Measurements from ENCODE around the gene SRRM1.
A peak's percentile ranks its signal among the peaks of the same experiment; 100 is the strongest.

The SRRM1 gene, protein sequence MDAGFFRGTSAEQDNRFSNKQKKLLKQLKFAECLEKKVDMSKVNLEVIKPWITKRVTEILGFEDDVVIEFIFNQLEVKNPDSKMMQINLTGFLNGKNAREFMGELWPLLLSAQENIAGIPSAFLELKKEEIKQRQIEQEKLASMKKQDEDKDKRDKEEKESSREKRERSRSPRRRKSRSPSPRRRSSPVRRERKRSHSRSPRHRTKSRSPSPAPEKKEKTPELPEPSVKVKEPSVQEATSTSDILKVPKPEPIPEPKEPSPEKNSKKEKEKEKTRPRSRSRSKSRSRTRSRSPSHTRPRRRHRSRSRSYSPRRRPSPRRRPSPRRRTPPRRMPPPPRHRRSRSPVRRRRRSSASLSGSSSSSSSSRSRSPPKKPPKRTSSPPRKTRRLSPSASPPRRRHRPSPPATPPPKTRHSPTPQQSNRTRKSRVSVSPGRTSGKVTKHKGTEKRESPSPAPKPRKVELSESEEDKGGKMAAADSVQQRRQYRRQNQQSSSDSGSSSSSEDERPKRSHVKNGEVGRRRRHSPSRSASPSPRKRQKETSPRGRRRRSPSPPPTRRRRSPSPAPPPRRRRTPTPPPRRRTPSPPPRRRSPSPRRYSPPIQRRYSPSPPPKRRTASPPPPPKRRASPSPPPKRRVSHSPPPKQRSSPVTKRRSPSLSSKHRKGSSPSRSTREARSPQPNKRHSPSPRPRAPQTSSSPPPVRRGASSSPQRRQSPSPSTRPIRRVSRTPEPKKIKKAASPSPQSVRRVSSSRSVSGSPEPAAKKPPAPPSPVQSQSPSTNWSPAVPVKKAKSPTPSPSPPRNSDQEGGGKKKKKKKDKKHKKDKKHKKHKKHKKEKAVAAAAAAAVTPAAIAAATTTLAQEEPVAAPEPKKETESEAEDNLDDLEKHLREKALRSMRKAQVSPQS

DNA sequence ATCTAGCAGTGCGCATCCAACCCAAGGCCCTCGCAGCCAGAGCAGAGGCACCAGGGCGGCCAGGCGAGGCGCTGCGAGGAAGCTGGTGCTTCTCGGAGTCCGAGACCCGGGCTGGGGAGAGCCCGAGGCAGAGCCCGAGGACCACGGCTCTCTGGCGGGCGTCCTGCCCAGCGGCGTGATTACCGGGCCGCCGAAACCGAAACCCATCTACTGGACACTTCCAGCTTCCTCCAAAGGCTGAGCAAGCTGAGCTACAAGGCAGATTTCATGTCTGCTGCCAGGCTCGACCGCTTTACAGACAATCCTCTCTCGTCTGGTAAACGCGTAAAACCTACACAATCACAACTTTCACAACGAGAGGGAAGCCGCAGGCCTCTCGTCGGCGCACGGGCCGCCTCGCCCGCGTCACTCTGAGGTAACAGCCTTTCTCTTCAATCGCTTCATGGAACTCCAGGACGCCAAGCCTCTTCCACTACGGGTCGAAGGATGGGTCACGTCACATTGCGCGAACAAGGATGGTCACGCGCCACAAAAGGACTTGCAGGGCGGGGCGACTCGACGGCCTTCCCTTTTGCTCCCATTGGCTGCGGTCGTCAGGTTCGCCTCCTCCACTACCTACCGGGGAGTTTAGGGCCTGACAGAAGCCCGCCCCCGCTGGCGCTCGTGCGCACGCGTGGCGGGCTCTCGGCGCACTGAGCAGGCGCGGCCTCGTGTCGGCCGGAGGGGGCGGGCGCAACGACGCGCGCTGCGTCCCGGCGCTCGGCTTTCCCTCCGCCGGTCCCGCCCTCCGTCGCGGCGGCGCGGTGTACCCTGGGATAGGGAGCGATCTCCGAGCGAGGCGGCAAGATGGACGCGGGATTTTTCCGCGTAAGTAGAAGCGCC is at the start of gene SRRM1:
SRRM1 (plus strand) TSS at position 822 of the 882 bp plus-strand sequence; CDS start at position 847, 25 bp downstream.
- peak; percentile 51 for DNase-seq (ENCODE audit: insufficient read length, low spot score)
- TF ChIP-seq, protein P1, sequence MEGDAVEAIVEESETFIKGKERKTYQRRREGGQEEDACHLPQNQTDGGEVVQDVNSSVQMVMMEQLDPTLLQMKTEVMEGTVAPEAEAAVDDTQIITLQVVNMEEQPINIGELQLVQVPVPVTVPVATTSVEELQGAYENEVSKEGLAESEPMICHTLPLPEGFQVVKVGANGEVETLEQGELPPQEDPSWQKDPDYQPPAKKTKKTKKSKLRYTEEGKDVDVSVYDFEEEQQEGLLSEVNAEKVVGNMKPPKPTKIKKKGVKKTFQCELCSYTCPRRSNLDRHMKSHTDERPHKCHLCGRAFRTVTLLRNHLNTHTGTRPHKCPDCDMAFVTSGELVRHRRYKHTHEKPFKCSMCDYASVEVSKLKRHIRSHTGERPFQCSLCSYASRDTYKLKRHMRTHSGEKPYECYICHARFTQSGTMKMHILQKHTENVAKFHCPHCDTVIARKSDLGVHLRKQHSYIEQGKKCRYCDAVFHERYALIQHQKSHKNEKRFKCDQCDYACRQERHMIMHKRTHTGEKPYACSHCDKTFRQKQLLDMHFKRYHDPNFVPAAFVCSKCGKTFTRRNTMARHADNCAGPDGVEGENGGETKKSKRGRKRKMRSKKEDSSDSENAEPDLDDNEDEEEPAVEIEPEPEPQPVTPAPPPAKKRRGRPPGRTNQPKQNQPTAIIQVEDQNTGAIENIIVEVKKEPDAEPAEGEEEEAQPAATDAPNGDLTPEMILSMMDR (IDR thresholded peaks at IDR 0.05; ENCODE audit: insufficient read depth, missing control alignments), result no peak
- no peak for FAIRE-seq

DNA sequence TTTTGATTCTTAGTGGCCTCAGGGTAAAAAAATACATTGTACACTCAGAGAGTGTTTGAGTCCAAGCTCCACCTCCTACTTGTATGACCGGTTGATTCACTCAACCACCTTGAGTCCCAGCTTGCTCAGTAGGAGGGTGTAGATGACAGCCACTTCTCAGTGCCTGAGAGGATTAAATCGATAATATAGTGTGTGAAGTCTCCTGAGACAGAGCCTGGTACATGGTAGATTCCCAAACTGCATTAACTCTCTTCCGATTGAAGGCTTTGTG is 48.8 kb upstream of the SRRM1 start:
- TF ChIP-seq, protein P1 (IDR thresholded peaks at IDR 0.05; ENCODE audit: insufficient read depth, missing control alignments), result no peak
- FAIRE-seq (no peak), DNase-seq (ENCODE audit: insufficient read length, low spot score) (no peak)

DNA sequence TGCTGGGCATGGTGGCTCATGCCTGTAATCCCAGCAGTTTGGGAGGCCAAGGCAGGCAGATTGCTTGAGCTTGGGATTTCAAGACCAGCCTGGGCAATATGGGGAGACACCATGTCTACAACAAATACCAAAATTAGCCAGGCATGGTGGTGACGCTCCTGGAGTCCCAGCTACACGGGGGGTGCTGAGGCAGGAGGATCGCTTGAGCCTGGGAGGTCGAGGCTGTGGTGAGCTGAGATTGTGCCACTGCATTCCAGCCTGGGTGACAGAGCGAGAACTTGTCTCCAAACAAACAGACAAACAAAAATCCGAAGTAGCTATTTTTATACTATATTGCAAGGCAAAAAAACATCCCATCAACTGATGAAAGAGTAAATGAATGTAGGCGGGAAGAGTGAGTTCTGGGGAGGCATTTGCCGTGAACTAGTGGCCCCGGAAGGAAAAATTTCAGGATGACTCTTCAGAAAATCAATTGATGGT is 46.7 kb upstream of the SRRM1 start:
- DNase-seq (ENCODE audit: insufficient read length, low spot score), result no peak
- TF ChIP-seq, protein P1 (IDR thresholded peaks at IDR 0.05; ENCODE audit: insufficient read depth, missing control alignments), result no peak
- FAIRE-seq, result no peak

DNA sequence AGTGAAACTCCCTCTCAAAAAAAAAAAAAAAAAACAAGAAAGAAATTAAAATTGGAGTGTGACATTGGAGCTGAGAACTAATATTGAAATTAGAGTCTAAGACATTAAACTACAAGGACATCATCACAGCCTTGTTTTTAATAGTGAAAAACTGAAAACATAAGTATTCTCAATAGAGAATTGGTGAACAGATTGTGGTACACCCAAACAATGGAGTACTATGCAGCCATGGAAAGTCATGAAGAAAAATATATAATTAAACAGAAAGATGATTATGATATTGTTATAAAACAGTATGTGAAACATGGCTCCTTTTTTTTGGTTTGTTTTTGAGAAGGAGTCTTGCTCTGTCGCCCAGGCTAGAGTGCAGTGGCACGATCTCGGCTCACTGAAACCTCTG is 43.8 kb upstream of the SRRM1 start:
- TF ChIP-seq, protein P1 (IDR thresholded peaks at IDR 0.05; ENCODE audit: insufficient read depth, missing control alignments), result no peak
- FAIRE-seq (no peak), DNase-seq (ENCODE audit: insufficient read length, low spot score) (no peak)

DNA sequence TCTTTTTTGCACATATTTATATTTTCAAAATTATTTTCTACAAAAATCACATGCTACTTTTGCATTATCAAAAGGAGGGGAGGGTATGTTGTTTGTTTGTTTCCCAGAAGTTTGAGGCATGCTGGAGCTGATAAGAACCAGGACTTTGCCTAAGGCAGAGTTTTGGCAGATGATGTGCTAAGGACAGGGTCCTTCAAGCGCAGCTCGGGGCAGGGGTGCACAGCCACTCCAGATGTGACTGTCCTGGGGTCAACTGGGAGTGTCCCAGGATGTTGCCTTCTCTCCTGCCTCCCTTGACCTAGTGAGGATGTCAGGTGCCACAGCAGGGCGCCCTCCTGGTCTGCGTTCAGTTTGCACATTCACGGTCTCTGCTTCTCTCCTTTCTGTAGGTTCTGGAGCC is 42.6 kb upstream of the SRRM1 start:
- TF ChIP-seq, protein P1 (IDR thresholded peaks at IDR 0.05; ENCODE audit: insufficient read depth, missing control alignments), result no peak
- no peak for DNase-seq (ENCODE audit: insufficient read length, low spot score)
- FAIRE-seq, result no peak

DNA sequence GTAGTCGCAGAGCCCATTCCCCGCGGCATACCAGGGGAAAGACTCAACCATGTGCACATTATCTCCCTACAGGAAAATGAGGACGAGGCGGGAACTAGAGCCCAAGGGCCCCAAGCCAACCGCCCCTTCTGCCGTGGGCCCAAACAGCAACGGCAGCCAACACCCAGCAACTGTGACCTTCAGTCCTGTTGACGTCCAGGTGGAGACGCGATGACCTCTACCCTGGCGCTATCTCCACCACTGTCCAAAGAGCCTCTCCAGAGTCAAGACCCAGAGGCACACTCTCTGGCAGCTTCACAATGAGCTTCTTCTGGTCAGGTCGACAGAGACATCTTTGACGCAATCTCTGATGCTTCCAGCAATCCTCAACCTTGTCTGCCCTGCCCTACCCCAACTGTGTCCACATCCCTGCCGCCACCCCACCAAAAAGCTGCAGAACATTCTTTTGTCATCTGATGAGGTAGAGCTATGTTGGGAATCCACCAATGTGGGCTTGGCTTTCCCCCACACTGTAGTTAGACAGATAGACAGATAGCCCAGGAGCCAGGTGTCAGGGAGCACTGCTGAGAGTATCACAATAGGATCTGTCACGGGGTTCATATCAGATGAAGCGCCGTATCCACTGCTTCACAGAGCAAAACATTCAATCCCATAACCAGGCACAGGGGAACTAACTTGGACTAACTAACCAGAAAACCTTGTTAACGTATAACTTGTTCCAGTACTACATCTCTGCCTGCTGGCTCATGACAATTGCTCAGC is 37.4 kb upstream of the SRRM1 start:
- FAIRE-seq, result no peak
- DNase-seq (ENCODE audit: insufficient read length, low spot score), result no peak
- TF ChIP-seq, protein P1 (IDR thresholded peaks at IDR 0.05; ENCODE audit: insufficient read depth, missing control alignments), result no peak

Measured in D721Med (cell line).